Mesothelial cell of epicardium (in vitro differentiated cells): ENCODE data around the gene KYNU. TPM values are rescaled to one million over a fixed set of nuclear protein-coding genes. Genes with fewer than 3 reads are reported as not detected.
"Not testable (repeated sequence)": the region's sequence is repeated elsewhere in the genome, so short reads cannot be mapped to it uniquely, and the experiment has no call there.

ENCODE experiments used
- DNase-seq, 2 experiments: peaks; one replicate each; pipeline ENCODE4 v3.0.0; 2021; ENCODE audit warnings: low spot score in 2 of 2; ENCODE audit not compliant: unreplicated experiment in 2 of 2
- H3K27ac Mint-ChIP-seq: 2 replicates; pipeline ENCODE4 v1.8.0; 2021; ENCODE audit warnings: mixed read lengths
- H3K27me3 Mint-ChIP-seq: 2 replicates; pipeline ENCODE4 v1.8.0; 2021; ENCODE audit warnings: low read depth, mixed read lengths
- H3K36me3 Mint-ChIP-seq: 2 replicates; pipeline ENCODE4 v1.8.0; 2021; ENCODE audit warnings: mixed read lengths
- H3K4me1 Mint-ChIP-seq: 2 replicates; pipeline ENCODE4 v1.8.0; 2021; ENCODE audit warnings: mixed read lengths
- H3K4me3 Mint-ChIP-seq: 2 replicates; pipeline ENCODE4 v1.8.0; 2021; ENCODE audit warnings: mild to moderate bottlenecking, moderate library complexity, mixed read lengths
- H3K9me3 Mint-ChIP-seq: 2 replicates; pipeline ENCODE4 v1.8.0; 2021; ENCODE audit warnings: mixed read lengths
- total RNA-seq: library from RNA; stranded (reverse); gene quantifications from 3 replicates; pipeline ENCODE4 v1.2.1, GENCODE V29; 2021
- TF ChIP-seq, protein P1 (sequence below): fragments of 200-600 bp; sonication (generic); IDR thresholded peaks from one replicate; pipeline ENCODE4 v1.5.0; 2021; ENCODE audit warnings: antibody characterized with exemption; ENCODE audit not compliant: unreplicated experiment

Gene KYNU
- total RNA-seq, 1 donor from 2014 or later = 0.09 TPM

DNA sequence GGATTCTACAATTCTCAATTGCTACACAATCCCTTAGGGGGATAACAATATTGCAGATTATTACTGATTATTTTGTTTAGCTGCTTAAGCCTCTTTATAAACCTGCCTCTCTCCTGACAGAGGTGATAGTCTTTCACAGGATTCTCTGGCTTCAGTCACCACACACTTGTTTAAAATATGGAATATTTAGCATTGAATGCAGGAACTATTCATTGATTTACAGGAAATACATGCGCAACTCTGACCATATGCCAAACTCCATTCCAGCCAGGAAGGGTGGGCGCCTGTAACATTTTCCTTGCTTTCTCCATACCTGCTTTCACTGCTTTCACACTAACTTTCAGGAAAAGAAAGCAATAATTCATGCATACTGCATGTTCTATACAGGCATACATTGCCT, 207.0 kb downstream of the KYNU start:
- H3K4me3 Mint-ChIP-seq = no peak overlapping the region
- H3K27me3 Mint-ChIP-seq = no peaks in the 10 kb centered on the region
- no peak overlapping the region for H3K27ac Mint-ChIP-seq
- TF ChIP-seq, protein P1, sequence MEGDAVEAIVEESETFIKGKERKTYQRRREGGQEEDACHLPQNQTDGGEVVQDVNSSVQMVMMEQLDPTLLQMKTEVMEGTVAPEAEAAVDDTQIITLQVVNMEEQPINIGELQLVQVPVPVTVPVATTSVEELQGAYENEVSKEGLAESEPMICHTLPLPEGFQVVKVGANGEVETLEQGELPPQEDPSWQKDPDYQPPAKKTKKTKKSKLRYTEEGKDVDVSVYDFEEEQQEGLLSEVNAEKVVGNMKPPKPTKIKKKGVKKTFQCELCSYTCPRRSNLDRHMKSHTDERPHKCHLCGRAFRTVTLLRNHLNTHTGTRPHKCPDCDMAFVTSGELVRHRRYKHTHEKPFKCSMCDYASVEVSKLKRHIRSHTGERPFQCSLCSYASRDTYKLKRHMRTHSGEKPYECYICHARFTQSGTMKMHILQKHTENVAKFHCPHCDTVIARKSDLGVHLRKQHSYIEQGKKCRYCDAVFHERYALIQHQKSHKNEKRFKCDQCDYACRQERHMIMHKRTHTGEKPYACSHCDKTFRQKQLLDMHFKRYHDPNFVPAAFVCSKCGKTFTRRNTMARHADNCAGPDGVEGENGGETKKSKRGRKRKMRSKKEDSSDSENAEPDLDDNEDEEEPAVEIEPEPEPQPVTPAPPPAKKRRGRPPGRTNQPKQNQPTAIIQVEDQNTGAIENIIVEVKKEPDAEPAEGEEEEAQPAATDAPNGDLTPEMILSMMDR = no peak
- H3K4me1 Mint-ChIP-seq = no peaks in the 10 kb centered on the region
- H3K9me3 Mint-ChIP-seq = peaks cover 8% of the 10 kb centered on the region
- DNase-seq = no peak
- no peaks in the 10 kb centered on the region for H3K36me3 Mint-ChIP-seq

- H3K27me3 Mint-ChIP-seq = no peaks in the 10 kb centered on the region
Measured at GRCh38 chr2:143085125-143085784, 207.8 kb downstream of the KYNU start.

GRCh38 chr2:143087033-143087432, 209.6 kb downstream of the KYNU start:
- H3K4me1 Mint-ChIP-seq = no peaks in the 10 kb centered on the region
- TF ChIP-seq, protein P1 = no peak
- no peak overlapping the region for H3K27ac Mint-ChIP-seq
- DNase-seq = no peak
- H3K4me3 Mint-ChIP-seq = no peak overlapping the region
- H3K9me3 Mint-ChIP-seq = peaks cover 2% of the 10 kb centered on the region
- H3K36me3 Mint-ChIP-seq = no peaks in the 10 kb centered on the region
- no peaks in the 10 kb centered on the region for H3K27me3 Mint-ChIP-seq

More at GRCh38 chr2:143085125-143085784, 207.8 kb downstream of the KYNU start:
- Mint-ChIP-seq H3K36me3 (no peaks in the 10 kb centered on the region), H3K9me3 (peaks cover 8% of the 10 kb centered on the region), H3K4me1 (no peaks in the 10 kb centered on the region), H3K27ac (no peak overlapping the region), H3K4me3 (no peak overlapping the region)
- no peak for DNase-seq
- TF ChIP-seq, protein P1 = no peak

DNA sequence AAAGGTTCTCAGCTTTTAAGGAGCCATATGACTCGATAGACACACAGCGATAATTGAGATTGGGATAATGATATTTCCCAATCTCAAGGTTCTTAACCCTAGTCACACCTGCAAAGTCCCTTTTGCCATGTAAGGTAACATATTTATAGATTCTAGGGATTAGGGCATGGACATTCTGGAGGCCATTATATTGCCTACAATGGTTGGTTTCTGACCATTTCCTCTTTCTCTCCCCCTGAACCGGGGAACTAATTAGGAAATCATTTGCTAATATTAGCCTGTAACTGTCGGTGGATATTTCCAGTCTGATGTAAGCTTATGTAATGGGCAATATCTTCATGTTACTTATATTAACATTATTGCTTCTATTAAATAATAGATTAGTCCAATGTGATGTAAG, 210.9 kb downstream of the KYNU start:
- no peak overlapping the region for H3K27ac Mint-ChIP-seq
- no peaks in the 10 kb centered on the region for H3K36me3 Mint-ChIP-seq
- TF ChIP-seq, protein P1 = no peak
- DNase-seq = no peak
- no peaks in the 10 kb centered on the region for H3K9me3 Mint-ChIP-seq
- H3K4me3 Mint-ChIP-seq = no peak overlapping the region
- no peaks in the 10 kb centered on the region for H3K27me3 Mint-ChIP-seq
- H3K4me1 Mint-ChIP-seq = no peaks in the 10 kb centered on the region

DNA sequence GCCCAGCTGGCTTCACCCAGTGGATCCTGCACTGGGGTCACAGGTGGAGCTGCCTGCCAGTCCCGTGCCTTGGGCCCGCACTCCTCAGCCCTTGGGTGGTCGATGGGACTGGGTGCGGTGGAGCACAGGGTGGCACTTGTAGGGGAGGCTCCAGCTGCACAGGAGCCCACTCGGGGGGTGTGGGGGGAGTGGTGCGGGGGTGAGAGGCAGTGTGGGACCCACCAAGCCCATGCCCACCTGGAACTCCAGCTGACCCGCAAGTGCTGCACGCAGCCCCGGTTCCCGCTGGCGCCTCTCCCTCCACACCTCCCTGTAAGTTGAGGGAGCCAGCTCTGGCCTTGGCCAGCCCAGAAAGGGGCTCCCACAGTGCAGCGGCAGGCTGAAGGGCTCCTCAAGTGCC, 212.1 kb downstream of the KYNU start:
- H3K9me3 Mint-ChIP-seq, H3K36me3 Mint-ChIP-seq, DNase-seq, H3K27ac Mint-ChIP-seq, H3K27me3 Mint-ChIP-seq, H3K4me1 Mint-ChIP-seq, H3K4me3 Mint-ChIP-seq: not testable (repeated sequence)
